B cell (primary cell): ENCODE results near the gene GYS2. TPM values are rescaled to one million over a fixed set of nuclear protein-coding genes. Genes with fewer than 3 reads are reported as not detected.

Experiments used
- ATAC-seq: fragments of 200-7000 bp; cut with Tn5 transposase; one replicate; pipeline ENCODE4 v1.10.0; 2021; ENCODE audit warnings: low read depth, mild to moderate bottlenecking, moderate number of reproducible peaks, moderate library complexity
- CTCF ChIA-PET: fragments of 350-600 bp; sonication (Branson Sonifier 250); formaldehyde crosslinking; loops from one replicate; lab custom pipeline; 2021; ENCODE audit warnings: antibody characterized with exemption, inconsistent platforms; lab: Charles Lee
- POLR2A ChIA-PET: fragments of 350-600 bp; sonication (Branson Sonifier 250); formaldehyde crosslinking; loops from one replicate; lab custom pipeline; 2021; ENCODE audit warnings: antibody characterized with exemption; lab: Charles Lee
- DNase-seq: peaks from one replicate; pipeline ENCODE4 v3.0.0; 2013
- H2AFZ ChIP-seq: 2 replicates; pipeline ENCODE4 v1.6.1; 2012; ENCODE audit warnings: mild to moderate bottlenecking, low read depth, low read length; ENCODE audit not compliant: insufficient read depth, poor library complexity, severe bottlenecking
- H3K27ac ChIP-seq, 2 donors: 1 replicate in 1 of 2; 2 replicates in 1 of 2; pipeline ENCODE4 v1.5.1; 2012 to 2013; ENCODE audit warnings: low read length in 2 of 2, mild to moderate bottlenecking in 2 of 2, moderate library complexity in 1 of 2
- H3K27me3 ChIP-seq, 4 experiments: fragments of 200-600 bp in 1 of 4; sonication (generic) in 1 of 4; replicated peaks in 1 of 4; 1 replicate in 2 of 4; 2 replicates in 2 of 4; pipeline versions ENCODE4 v1.6.1 to v1.7.0; 2013 to 2016; ENCODE audit warnings: low read length in 3 of 4, mild to moderate bottlenecking in 2 of 4, mixed read lengths in 1 of 4, moderate library complexity in 1 of 4; ENCODE audit not compliant: insufficient read depth in 4 of 4, control insufficient read depth in 3 of 4; ENCODE audit errors: control extremely low read depth in 1 of 4
- H3K36me3 ChIP-seq, 2 experiments: replicated peaks in 1 of 2; 1 replicate in 1 of 2; 2 replicates in 1 of 2; pipeline versions ENCODE4 v1.6.1 to v1.7.1; 2013; ENCODE audit warnings: low read length in 1 of 2; ENCODE audit not compliant: insufficient read depth in 2 of 2, control insufficient read depth in 1 of 2; ENCODE audit errors: control extremely low read depth in 1 of 2, extremely low read depth in 1 of 2
- H3K4me1 ChIP-seq, 2 donors: fragments of 200-600 bp in 1 of 2; sonication (generic) in 1 of 2; 1 replicate in 1 of 2; 2 replicates in 1 of 2; pipeline versions ENCODE4 v1.5.1 to v1.6.1; 2013 to 2017; ENCODE audit warnings: low read length in 2 of 2; ENCODE audit not compliant: control insufficient read depth in 2 of 2, insufficient read depth in 2 of 2
- H3K4me2 ChIP-seq: replicated peaks from 2 replicates; pipeline ENCODE3; 2012; ENCODE audit warnings: mild to moderate bottlenecking, low read depth, low read length; ENCODE audit not compliant: poor library complexity, severe bottlenecking
- H3K4me3 ChIP-seq, 5 experiments: fragments of 200-600 bp in 1 of 5; sonication (generic) in 1 of 5; 1 replicate in 3 of 5; 2 replicates in 2 of 5; pipeline versions ENCODE4 v1.5.1 to v1.7.0; 2011 to 2016; ENCODE audit warnings: low read length in 4 of 5, mild to moderate bottlenecking in 4 of 5, low read depth in 2 of 5, control low read depth in 1 of 5, moderate library complexity in 1 of 5; ENCODE audit not compliant: insufficient read depth in 1 of 5; ENCODE audit errors: control extremely low read depth in 1 of 5, extremely low read depth in 1 of 5
- H3K79me2 ChIP-seq: fragments of 200-600 bp; sonication (generic); one replicate; pipeline ENCODE4 v1.6.0; 2016; ENCODE audit warnings: low read length; ENCODE audit not compliant: control insufficient read depth, insufficient read depth
- H3K9ac ChIP-seq: fragments of 200-600 bp; sonication (generic); 2 replicates; pipeline ENCODE4 v1.6.1; 2017; ENCODE audit warnings: mild to moderate bottlenecking, low read length, moderate library complexity
- H3K9me3 ChIP-seq, 3 donors: one replicate each; pipeline versions ENCODE4 v1.6.1 to v1.7.1; 2013; ENCODE audit warnings: low read length in 2 of 3; ENCODE audit not compliant: control insufficient read depth in 2 of 3, insufficient read depth in 1 of 3; ENCODE audit errors: control extremely low read depth in 1 of 3
- H4K20me1 ChIP-seq: 2 replicates; pipeline ENCODE4 v1.6.0; 2012; ENCODE audit warnings: mild to moderate bottlenecking, low read length; ENCODE audit not compliant: insufficient read depth, control insufficient read depth, poor library complexity, severe bottlenecking
- H3K27ac Mint-ChIP-seq: one replicate; pipeline ENCODE4 v1.8.0; 2021; ENCODE audit warnings: mixed read lengths
- H3K27me3 Mint-ChIP-seq: one replicate; pipeline ENCODE4 v1.8.0; 2021; ENCODE audit warnings: mixed read lengths
- H3K4me1 Mint-ChIP-seq: one replicate; pipeline ENCODE4 v1.8.0; 2021; ENCODE audit warnings: mixed read lengths
- H3K4me3 Mint-ChIP-seq: one replicate; pipeline ENCODE4 v1.8.0; 2021; ENCODE audit warnings: mixed read lengths
- H3K9me3 Mint-ChIP-seq: one replicate; pipeline ENCODE4 v1.8.0; 2022; ENCODE audit warnings: mixed read lengths; ENCODE audit not compliant: insufficient read depth
- EZH2 ChIP-seq: IDR thresholded peaks from 2 replicates; pipeline ENCODE4 v1.6.1; 2012; ENCODE audit warnings: borderline replicate concordance, low read depth, mild to moderate bottlenecking, moderate library complexity, low read length; ENCODE audit not compliant: insufficient read depth, poor library complexity, severe bottlenecking
- WGBS: methylation state at CpG from one replicate; pipeline ENCODE4 v1.1.5; 2013; ENCODE audit warnings: missing lambda C conversion rate; ENCODE audit not compliant: insufficient coverage; 5-methylcytosine and 5-hydroxymethylcytosine counted together
- intact Hi-C: fragments of 100-400 bp; cut with micrococcal nuclease; formaldehyde crosslinking; loops from one replicate; pipeline ENCODE4 v1.10.0; 2022
- polyA plus RNA-seq: library from polyadenylated mRNA; depleted of rRNA; stranded (reverse); fragments of >200 nt; gene quantifications from 2 replicates; pipeline ENCODE4 v1.2.3, GENCODE V29; 2012
- total RNA-seq, 2 donors: library from RNA; stranded (reverse); fragments of 120-200 nt in 1 of 2; gene quantifications; 1 replicate in 1 of 2; 2 replicates in 1 of 2; pipeline versions ENCODE4 v1.2.3 to v1.2.4, GENCODE V29; 2013 to 2022
- TF ChIP-seq, protein P1 (sequence below): fragments of 200-600 bp; IDR thresholded peaks from one replicate; pipeline ENCODE4 v1.8.0; 2022; ENCODE audit warnings: antibody characterized with exemption, mild to moderate bottlenecking

The GYS2 gene
- total and polyA plus RNA-seq, 2 donors (not counting 1 experiment from before 2014, with no cell fraction given): not detected

DNA sequence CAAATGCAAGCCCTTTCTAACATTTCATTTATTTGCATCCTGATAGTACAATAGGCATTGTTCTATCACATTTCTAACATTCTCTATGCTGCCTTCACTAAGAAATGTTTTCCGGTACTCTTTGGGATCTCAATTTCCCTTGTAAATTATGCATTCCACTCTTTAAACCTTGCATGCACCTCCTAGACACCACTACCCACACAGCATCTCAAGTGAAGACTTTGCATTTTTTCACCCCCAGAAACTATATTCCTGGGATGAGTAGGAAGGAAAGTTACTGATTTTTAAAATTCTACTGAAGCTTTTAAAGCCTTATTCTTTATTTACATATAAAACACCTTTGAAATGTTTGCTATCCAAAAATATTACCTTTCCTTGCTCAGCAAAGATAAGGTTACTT is 27.1 kb downstream of the GYS2 start:
- Mint-ChIP-seq H3K9me3 (no peaks in the 10 kb centered on the region), H3K4me1 (peaks cover 2% of the 10 kb centered on the region), H3K27ac (no peak overlapping the region), H3K4me3 (no peak overlapping the region), H3K27me3 (peaks cover 43% of the 10 kb centered on the region)
- intact Hi-C loops: no loop called here
- Histone ChIP-seq H4K20me1 (no peaks in the 10 kb centered on the region), H3K4me3 (no peak overlapping the region), H3K36me3 (no peaks in the 10 kb centered on the region), H3K79me2 (no peaks in the 10 kb centered on the region), H3K27ac (no peak overlapping the region), H3K4me2 (no peak overlapping the region), H3K9me3 (no peaks in the 10 kb centered on the region), H3K4me1 (no peaks in the 10 kb centered on the region), H2AFZ (no peak overlapping the region), H3K27me3 (peaks cover 0 to 2% (median 0%) of the 10 kb centered on the region in 4 experiments), H3K9ac (no peak overlapping the region)
- DNase-seq (no peak), ATAC-seq (no peak)
- ChIA-PET CTCF (no interaction called here), POLR2A (no interaction called here)
- TF ChIP-seq, protein P1, sequence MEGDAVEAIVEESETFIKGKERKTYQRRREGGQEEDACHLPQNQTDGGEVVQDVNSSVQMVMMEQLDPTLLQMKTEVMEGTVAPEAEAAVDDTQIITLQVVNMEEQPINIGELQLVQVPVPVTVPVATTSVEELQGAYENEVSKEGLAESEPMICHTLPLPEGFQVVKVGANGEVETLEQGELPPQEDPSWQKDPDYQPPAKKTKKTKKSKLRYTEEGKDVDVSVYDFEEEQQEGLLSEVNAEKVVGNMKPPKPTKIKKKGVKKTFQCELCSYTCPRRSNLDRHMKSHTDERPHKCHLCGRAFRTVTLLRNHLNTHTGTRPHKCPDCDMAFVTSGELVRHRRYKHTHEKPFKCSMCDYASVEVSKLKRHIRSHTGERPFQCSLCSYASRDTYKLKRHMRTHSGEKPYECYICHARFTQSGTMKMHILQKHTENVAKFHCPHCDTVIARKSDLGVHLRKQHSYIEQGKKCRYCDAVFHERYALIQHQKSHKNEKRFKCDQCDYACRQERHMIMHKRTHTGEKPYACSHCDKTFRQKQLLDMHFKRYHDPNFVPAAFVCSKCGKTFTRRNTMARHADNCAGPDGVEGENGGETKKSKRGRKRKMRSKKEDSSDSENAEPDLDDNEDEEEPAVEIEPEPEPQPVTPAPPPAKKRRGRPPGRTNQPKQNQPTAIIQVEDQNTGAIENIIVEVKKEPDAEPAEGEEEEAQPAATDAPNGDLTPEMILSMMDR: no peak
- no peak for TF ChIP-seq EZH2
- WGBS: 100% methylated on average over 1 of the region's 1 CpG

GRCh38 chr12:21576431-21576830 is 28.2 kb downstream of the GYS2 start:
- H3K4me1 Mint-ChIP-seq: peaks cover 2% of the 10 kb centered on the region
- Histone ChIP-seq H3K36me3 (no peaks in the 10 kb centered on the region), H2AFZ (no peak overlapping the region), H3K27me3 (peaks cover 0 to 2% (median 0%) of the 10 kb centered on the region in 4 experiments), H3K79me2 (no peaks in the 10 kb centered on the region), H3K9ac (no peak overlapping the region), H3K27ac (no peak overlapping the region), H3K4me2 (no peak overlapping the region), H3K4me1 (no peaks in the 10 kb centered on the region), H3K4me3 (no peak overlapping the region), H3K9me3 (no peaks in the 10 kb centered on the region), H4K20me1 (no peaks in the 10 kb centered on the region)
- WGBS: no CpG with 5 or more reads among the region's 2 CpGs
- H3K27me3 Mint-ChIP-seq: peaks cover 35% of the 10 kb centered on the region
- DNase-seq (no peak), ATAC-seq (no peak)
- POLR2A ChIA-PET: no interaction called here
- TF ChIP-seq, protein P1: no peak
- TF ChIP-seq EZH2: no peak
- H3K27ac Mint-ChIP-seq: no peak overlapping the region
- intact Hi-C loops: no loop called here
- CTCF ChIA-PET: no interaction called here
- no peak overlapping the region for H3K4me3 Mint-ChIP-seq
- H3K9me3 Mint-ChIP-seq: no peaks in the 10 kb centered on the region
